HFFc6 (cell line): ENCODE measurements around the gene MYO18B. TPM values are rescaled to one million over a fixed set of nuclear protein-coding genes. Genes with fewer than 3 reads are reported as not detected.

ENCODE experiments used
- DNase-seq: peaks from one replicate; pipeline ENCODE4 v3.0.0-alpha.2; 2018
- H3K27ac Mint-ChIP-seq: 2 replicates; pipeline ENCODE4 v1.8.0; 2020; ENCODE audit warnings: mild to moderate bottlenecking, mixed read lengths
- H3K27me3 Mint-ChIP-seq: 2 replicates; pipeline ENCODE4 v1.8.0; 2021; ENCODE audit warnings: mild to moderate bottlenecking, moderate library complexity, mixed read lengths; ENCODE audit not compliant: insufficient read depth
- H3K36me3 Mint-ChIP-seq: 2 replicates; pipeline ENCODE4 v1.8.0; 2021; ENCODE audit warnings: low read depth, mixed read lengths
- H3K4me1 Mint-ChIP-seq: 2 replicates; pipeline ENCODE4 v1.8.0; 2020; ENCODE audit warnings: low read depth, mixed read lengths
- H3K4me3 Mint-ChIP-seq: 2 replicates; pipeline ENCODE4 v1.8.0; 2020; ENCODE audit warnings: mild to moderate bottlenecking, moderate library complexity, mixed read lengths
- H3K9me3 Mint-ChIP-seq: 2 replicates; pipeline ENCODE4 v1.8.0; 2020; ENCODE audit warnings: mild to moderate bottlenecking, mixed read lengths
- total RNA-seq, 6 experiments: library from RNA; stranded (reverse); fragmentation: NEBNext Ultra II Directional; extraction: Animal tissue kit (Norgen Biotek cat#: 25700); gene quantifications; 2 replicates in 1 of 6; 3 replicates in 5 of 6; pipeline ENCODE4 v1.2.3, GENCODE V29; 2021
- TF ChIP-seq, protein P1 (sequence below): fragments of 200-600 bp; sonication (generic); IDR thresholded peaks from 2 replicates; pipeline ENCODE4 v1.5.0; 2021; ENCODE audit warnings: antibody characterized with exemption, mild to moderate bottlenecking

MYO18B gene
- total RNA-seq, 6 experiments from 2014 or later, result 0.02 TPM; not detected in 5

- H3K27ac Mint-ChIP-seq, result no peak overlapping the region
- DNase-seq, result no peak
- TF ChIP-seq, protein P1, sequence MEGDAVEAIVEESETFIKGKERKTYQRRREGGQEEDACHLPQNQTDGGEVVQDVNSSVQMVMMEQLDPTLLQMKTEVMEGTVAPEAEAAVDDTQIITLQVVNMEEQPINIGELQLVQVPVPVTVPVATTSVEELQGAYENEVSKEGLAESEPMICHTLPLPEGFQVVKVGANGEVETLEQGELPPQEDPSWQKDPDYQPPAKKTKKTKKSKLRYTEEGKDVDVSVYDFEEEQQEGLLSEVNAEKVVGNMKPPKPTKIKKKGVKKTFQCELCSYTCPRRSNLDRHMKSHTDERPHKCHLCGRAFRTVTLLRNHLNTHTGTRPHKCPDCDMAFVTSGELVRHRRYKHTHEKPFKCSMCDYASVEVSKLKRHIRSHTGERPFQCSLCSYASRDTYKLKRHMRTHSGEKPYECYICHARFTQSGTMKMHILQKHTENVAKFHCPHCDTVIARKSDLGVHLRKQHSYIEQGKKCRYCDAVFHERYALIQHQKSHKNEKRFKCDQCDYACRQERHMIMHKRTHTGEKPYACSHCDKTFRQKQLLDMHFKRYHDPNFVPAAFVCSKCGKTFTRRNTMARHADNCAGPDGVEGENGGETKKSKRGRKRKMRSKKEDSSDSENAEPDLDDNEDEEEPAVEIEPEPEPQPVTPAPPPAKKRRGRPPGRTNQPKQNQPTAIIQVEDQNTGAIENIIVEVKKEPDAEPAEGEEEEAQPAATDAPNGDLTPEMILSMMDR, result no peak
- H3K36me3 Mint-ChIP-seq, result peaks cover 7% of the 10 kb centered on the region
- no peaks in the 10 kb centered on the region for H3K27me3 Mint-ChIP-seq
- peaks cover 78% of the 10 kb centered on the region for H3K9me3 Mint-ChIP-seq
- H3K4me1 Mint-ChIP-seq, result no peaks in the 10 kb centered on the region
- no peak overlapping the region for H3K4me3 Mint-ChIP-seq
These were observed 188.9 kb downstream of the MYO18B start for GRCh38 chr22:25930788-25931310.

DNA sequence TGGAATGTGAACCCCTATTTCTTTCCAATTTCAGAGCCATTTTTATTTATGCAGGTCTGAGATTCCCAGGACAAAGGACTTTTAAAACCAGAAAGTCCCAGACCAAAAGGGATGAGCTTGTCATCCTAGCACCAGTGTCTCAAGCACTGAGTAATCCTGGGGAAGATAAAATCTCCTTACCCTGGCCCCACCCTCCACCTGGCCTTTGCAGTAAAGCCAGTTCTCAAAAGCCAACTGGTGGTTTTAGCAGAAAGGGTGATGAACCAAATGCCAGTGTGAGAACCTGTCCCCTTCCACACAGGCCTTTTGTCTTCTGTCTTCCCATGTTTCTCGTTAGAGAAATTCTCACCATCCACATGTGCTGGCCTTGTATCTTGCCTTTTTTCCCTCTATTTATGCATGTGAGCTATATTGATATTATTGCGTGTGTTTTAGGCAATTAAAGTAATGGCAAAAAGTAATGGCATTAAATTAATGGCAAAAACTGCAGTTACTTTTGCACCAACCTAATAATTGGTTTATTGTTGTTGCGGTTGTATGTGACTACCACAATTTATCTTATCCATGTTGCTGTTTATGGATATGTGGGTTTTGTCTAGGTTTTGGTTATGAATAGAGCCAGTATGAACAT, 191.3 kb downstream of the MYO18B start:
- DNase-seq, result no peak
- H3K27me3 Mint-ChIP-seq, result no peaks in the 10 kb centered on the region
- H3K4me1 Mint-ChIP-seq, result no peaks in the 10 kb centered on the region
- no peak overlapping the region for H3K27ac Mint-ChIP-seq
- TF ChIP-seq, protein P1, result no peak
- peaks cover 78% of the 10 kb centered on the region for H3K9me3 Mint-ChIP-seq
- no peak overlapping the region for H3K4me3 Mint-ChIP-seq
- no peaks in the 10 kb centered on the region; the same call in 1 of the 2 replicates for H3K36me3 Mint-ChIP-seq

DNA sequence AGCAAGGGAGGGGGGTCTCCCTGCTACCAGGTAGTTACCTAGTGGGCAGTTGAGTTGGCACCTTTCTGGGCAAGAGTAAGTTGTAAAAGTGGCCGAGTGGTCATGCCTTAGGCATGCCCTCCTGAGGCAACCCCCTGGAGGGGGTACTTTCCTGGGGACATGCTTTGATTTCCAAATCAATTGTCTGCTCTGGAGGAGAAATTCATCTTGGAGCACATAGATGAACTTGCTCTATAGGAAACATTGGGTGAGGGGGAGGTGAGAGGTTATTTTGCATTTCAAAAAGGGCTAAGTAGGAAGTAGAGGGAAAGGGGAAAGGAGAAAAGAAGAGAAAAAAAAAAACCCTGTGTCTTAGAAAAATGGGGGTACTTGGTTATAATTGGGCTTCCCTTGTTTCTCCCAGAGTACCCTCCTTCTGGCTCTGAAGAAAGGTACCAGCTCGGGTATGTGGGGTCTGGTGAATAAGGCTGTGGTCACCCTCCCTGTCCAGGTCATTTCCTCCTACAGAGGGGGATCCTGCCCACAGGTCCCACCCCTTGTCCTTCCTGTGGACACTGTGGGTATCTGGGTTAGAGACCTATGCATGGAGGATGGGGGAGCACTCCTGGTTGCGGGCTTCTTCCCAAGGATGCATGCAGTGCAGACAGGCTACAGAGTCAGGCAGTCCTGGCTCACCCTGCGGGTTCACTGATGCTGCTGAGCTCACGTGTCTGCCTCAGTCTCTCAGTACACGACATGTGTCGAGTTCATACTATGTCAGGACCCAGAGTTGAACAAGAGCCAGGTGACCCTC, 193.5 kb downstream of the MYO18B start:
- TF ChIP-seq, protein P1, result no peak
- DNase-seq, result no peak
- Mint-ChIP-seq H3K36me3 (no peaks in the 10 kb centered on the region; the same call in 1 of the 2 replicates), H3K27me3 (peaks cover 5% of the 10 kb centered on the region), H3K4me1 (no peaks in the 10 kb centered on the region), H3K4me3 (no peak overlapping the region), H3K27ac (no peak overlapping the region), H3K9me3 (peaks cover 82% of the 10 kb centered on the region)

- Mint-ChIP-seq H3K27ac (no peak overlapping the region), H3K9me3 (peaks cover 84% of the 10 kb centered on the region), H3K4me1 (no peaks in the 10 kb centered on the region), H3K27me3 (peaks cover 5% of the 10 kb centered on the region), H3K36me3 (no peaks in the 10 kb centered on the region), H3K4me3 (no peak overlapping the region)
- no peak for DNase-seq
- TF ChIP-seq, protein P1, result no peak
These were observed 196.2 kb downstream of the MYO18B start for GRCh38 chr22:25938151-25938550.

GRCh38 chr22:25939384-25939783, 197.4 kb downstream of the MYO18B start:
- Mint-ChIP-seq H3K4me1 (no peaks in the 10 kb centered on the region), H3K27ac (no peak overlapping the region), H3K9me3 (peaks cover 83% of the 10 kb centered on the region), H3K27me3 (peaks cover 5% of the 10 kb centered on the region), H3K4me3 (no peak overlapping the region), H3K36me3 (no peaks in the 10 kb centered on the region)
- no peak for DNase-seq
- TF ChIP-seq, protein P1, result no peak
